ENCODE measurements around the gene ISL1.

The ISL1 gene

GRCh38 chr5:51377151-51378060, 5.8 kb upstream of the ISL1 start:
- Histone ChIP-seq H3K4me3 (ENCODE audit: low read depth in 1 of 5, low read length in 5 of 5) (no peak overlapping the region), H3K36me3 (ENCODE audit: control insufficient read depth in 5 of 5, insufficient read depth in 5 of 5, low read length in 5 of 5) (no peaks in the 10 kb centered on the region), H3K27me3 (ENCODE audit: control insufficient read depth in 5 of 5, insufficient read depth in 4 of 5, low read length in 5 of 5) (peaks cover 30 to 67% (median 49%) of the 10 kb centered on the region in 5 donors), H3K9me3 (ENCODE audit: control insufficient read depth in 5 of 5, low read length in 5 of 5) (no peaks in the 10 kb centered on the region), H3K9ac (ENCODE audit: low read length in 5 of 5) (no peak overlapping the region), H3K4me1 (ENCODE audit: control insufficient read depth in 5 of 5, insufficient read depth in 5 of 5, low read length in 5 of 5) (peaks cover 0 to 21% (median 15%) of the 10 kb centered on the region in 5 donors), H3K27ac (ENCODE audit: low read depth, low read length) (no peak overlapping the region)

- Histone ChIP-seq H3K36me3 (ENCODE audit: control insufficient read depth in 5 of 5, insufficient read depth in 5 of 5, low read length in 5 of 5) (no peaks in the 10 kb centered on the region), H3K27me3 (ENCODE audit: control insufficient read depth in 5 of 5, insufficient read depth in 4 of 5, low read length in 5 of 5) (peaks cover 36 to 73% (median 56%) of the 10 kb centered on the region in 5 donors), H3K9ac (ENCODE audit: low read length in 5 of 5) (no peak overlapping the region), H3K9me3 (ENCODE audit: control insufficient read depth in 5 of 5, low read length in 5 of 5) (no peaks in the 10 kb centered on the region), H3K4me1 (ENCODE audit: control insufficient read depth in 5 of 5, insufficient read depth in 5 of 5, low read length in 5 of 5) (peaks cover 1 to 27% (median 21%) of the 10 kb centered on the region in 5 donors), H3K27ac (ENCODE audit: low read depth, low read length) (no peak overlapping the region), H3K4me3 (ENCODE audit: low read depth in 1 of 5, low read length in 5 of 5) (peak overlapping the region in 3 of 5 donors; percentile 44 to 56 (median 50))
These were observed 5.2 kb upstream of the ISL1 start for GRCh38 chr5:51378061-51378409.

- Histone ChIP-seq H3K4me1 (ENCODE audit: control insufficient read depth in 5 of 5, insufficient read depth in 5 of 5, low read length in 5 of 5) (peaks cover 1 to 34% (median 28%) of the 10 kb centered on the region in 5 donors), H3K4me3 (ENCODE audit: low read depth in 1 of 5, low read length in 5 of 5) (peak overlapping the region; percentile 16 to 56 (median 49)), H3K27ac (ENCODE audit: low read depth, low read length) (no peak overlapping the region), H3K9me3 (ENCODE audit: control insufficient read depth in 5 of 5, low read length in 5 of 5) (no peaks in the 10 kb centered on the region), H3K9ac (ENCODE audit: low read length in 5 of 5) (no peak overlapping the region), H3K27me3 (ENCODE audit: control insufficient read depth in 5 of 5, insufficient read depth in 4 of 5, low read length in 5 of 5) (peaks cover 39 to 78% (median 62%) of the 10 kb centered on the region in 5 donors), H3K36me3 (ENCODE audit: control insufficient read depth in 5 of 5, insufficient read depth in 5 of 5, low read length in 5 of 5) (no peaks in the 10 kb centered on the region)
These were observed 4.6 kb upstream of the ISL1 start for GRCh38 chr5:51378448-51379330.

- Histone ChIP-seq H3K4me3 (ENCODE audit: low read depth in 1 of 5, low read length in 5 of 5) (peak overlapping the region in 3 of 5 donors; percentile 16 to 50 (median 44)), H3K27me3 (ENCODE audit: control insufficient read depth in 5 of 5, insufficient read depth in 4 of 5, low read length in 5 of 5) (peaks cover 41 to 83% (median 68%) of the 10 kb centered on the region in 5 donors), H3K9ac (ENCODE audit: low read length in 5 of 5) (no peak overlapping the region), H3K4me1 (ENCODE audit: control insufficient read depth in 5 of 5, insufficient read depth in 5 of 5, low read length in 5 of 5) (peaks cover 1 to 35% (median 30%) of the 10 kb centered on the region in 5 donors), H3K36me3 (ENCODE audit: control insufficient read depth in 5 of 5, insufficient read depth in 5 of 5, low read length in 5 of 5) (no peaks in the 10 kb centered on the region), H3K9me3 (ENCODE audit: control insufficient read depth in 5 of 5, low read length in 5 of 5) (no peaks in the 10 kb centered on the region), H3K27ac (ENCODE audit: low read depth, low read length) (no peak overlapping the region)
These were observed 3.9 kb upstream of the ISL1 start for GRCh38 chr5:51379331-51379700.

GRCh38 chr5:51380603-51381207, 2.5 kb upstream of the ISL1 start:
- Histone ChIP-seq H3K4me3 (ENCODE audit: low read depth in 1 of 5, low read length in 5 of 5) (no peak overlapping the region), H3K4me1 (ENCODE audit: control insufficient read depth in 5 of 5, insufficient read depth in 5 of 5, low read length in 5 of 5) (peaks cover 1 to 35% (median 30%) of the 10 kb centered on the region in 5 donors), H3K27me3 (ENCODE audit: control insufficient read depth in 5 of 5, insufficient read depth in 4 of 5, low read length in 5 of 5) (peaks cover 48 to 91% (median 81%) of the 10 kb centered on the region in 5 donors), H3K36me3 (ENCODE audit: control insufficient read depth in 5 of 5, insufficient read depth in 5 of 5, low read length in 5 of 5) (no peaks in the 10 kb centered on the region), H3K27ac (ENCODE audit: low read depth, low read length) (no peak overlapping the region), H3K9ac (ENCODE audit: low read length in 5 of 5) (no peak overlapping the region), H3K9me3 (ENCODE audit: control insufficient read depth in 5 of 5, low read length in 5 of 5) (no peaks in the 10 kb centered on the region)

- H3K4me3 ChIP-seq (ENCODE audit: low read depth in 1 of 5, low read length in 5 of 5), result peak overlapping the region in 3 of 5 donors; percentile 2 to 34 (median 27)
These were observed 1.3 kb upstream of the ISL1 start for GRCh38 chr5:51381761-51382474.

GRCh38 chr5:51382521-51383130, 622 bp upstream of the ISL1 start:
- peaks cover 0 to under 1% (median 0%) of the 10 kb centered on the region in 5 donors for H3K9me3 ChIP-seq (ENCODE audit: control insufficient read depth in 5 of 5, low read length in 5 of 5)
- no peaks in the 10 kb centered on the region for H3K36me3 ChIP-seq (ENCODE audit: control insufficient read depth in 5 of 5, insufficient read depth in 5 of 5, low read length in 5 of 5)
- H3K4me3 ChIP-seq (ENCODE audit: low read depth in 1 of 5, low read length in 5 of 5), result peak overlapping the region; percentile 4 to 70 (median 60)
- no peak overlapping the region for H3K9ac ChIP-seq (ENCODE audit: low read length in 5 of 5)
- peaks cover 1 to 45% (median 39%) of the 10 kb centered on the region in 5 donors for H3K4me1 ChIP-seq (ENCODE audit: control insufficient read depth in 5 of 5, insufficient read depth in 5 of 5, low read length in 5 of 5)
- H3K27ac ChIP-seq (ENCODE audit: low read depth, low read length), result no peak overlapping the region
- H3K27me3 ChIP-seq (ENCODE audit: control insufficient read depth in 5 of 5, insufficient read depth in 4 of 5, low read length in 5 of 5), result peaks cover 51 to 91% (median 84%) of the 10 kb centered on the region in 5 donors

More at GRCh38 chr5:51381761-51382474, 1.3 kb upstream of the ISL1 start:
- Histone ChIP-seq H3K9ac (ENCODE audit: low read length in 5 of 5) (no peak overlapping the region), H3K9me3 (ENCODE audit: control insufficient read depth in 5 of 5, low read length in 5 of 5) (no peaks in the 10 kb centered on the region), H3K27me3 (ENCODE audit: control insufficient read depth in 5 of 5, insufficient read depth in 4 of 5, low read length in 5 of 5) (peaks cover 55 to 92% (median 84%) of the 10 kb centered on the region in 5 donors), H3K36me3 (ENCODE audit: control insufficient read depth in 5 of 5, insufficient read depth in 5 of 5, low read length in 5 of 5) (no peaks in the 10 kb centered on the region), H3K27ac (ENCODE audit: low read depth, low read length) (no peak overlapping the region), H3K4me1 (ENCODE audit: control insufficient read depth in 5 of 5, insufficient read depth in 5 of 5, low read length in 5 of 5) (peaks cover 1 to 38% (median 32%) of the 10 kb centered on the region in 5 donors)

- Histone ChIP-seq H3K27me3 (ENCODE audit: control insufficient read depth in 5 of 5, insufficient read depth in 4 of 5, low read length in 5 of 5) (peaks cover 49 to 90% (median 83%) of the 10 kb centered on the region in 5 donors), H3K9ac (ENCODE audit: low read length in 5 of 5) (no peak overlapping the region), H3K27ac (ENCODE audit: low read depth, low read length) (no peak overlapping the region)
These were observed 1.1 kb downstream of the ISL1 start for GRCh38 chr5:51384281-51384840.

More at GRCh38 chr5:51384281-51384840, 1.1 kb downstream of the ISL1 start:
- H3K9me3 ChIP-seq (ENCODE audit: control insufficient read depth in 5 of 5, low read length in 5 of 5), result peaks cover 0 to 3% (median 0%) of the 10 kb centered on the region in 5 donors
- no peaks in the 10 kb centered on the region for H3K36me3 ChIP-seq (ENCODE audit: control insufficient read depth in 5 of 5, insufficient read depth in 5 of 5, low read length in 5 of 5)
- no peak overlapping the region for H3K4me3 ChIP-seq (ENCODE audit: low read depth in 1 of 5, low read length in 5 of 5)
- H3K4me1 ChIP-seq (ENCODE audit: control insufficient read depth in 5 of 5, insufficient read depth in 5 of 5, low read length in 5 of 5), result peaks cover 1 to 35% (median 31%) of the 10 kb centered on the region in 5 donors
